Measurements from ENCODE around the gene HDAC4.

Gene HDAC4

DNA sequence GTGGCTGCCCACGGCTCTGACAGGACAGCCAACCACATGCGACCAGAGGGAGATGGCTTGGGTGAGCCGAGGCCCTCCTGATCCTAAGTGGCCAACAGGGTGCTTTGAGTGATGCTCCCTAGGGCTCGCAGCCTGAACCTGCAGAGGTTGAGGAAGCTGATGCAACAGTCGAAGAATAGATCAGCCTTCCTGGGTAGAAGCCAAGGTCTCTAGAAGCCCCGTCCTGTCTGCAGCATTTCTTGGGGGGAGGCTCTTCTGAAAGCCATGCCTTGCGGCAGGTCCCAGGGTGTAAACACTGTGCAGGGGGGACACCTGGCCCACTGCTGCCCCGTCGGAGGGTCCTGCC lies 136.4 kb downstream of the HDAC4 start:
- no peaks in the 10 kb centered on the region for H3K9me3 ChIP-seq (replicated peaks; ENCODE audit: low read length)
- no peak overlapping the region for H3K4me3 ChIP-seq (ENCODE audit: low read length)
- no peaks in the 10 kb centered on the region for H3K36me3 ChIP-seq (ENCODE audit: insufficient read depth, low read length)
- no peak overlapping the region for H3K9ac ChIP-seq (ENCODE audit: low read depth, low read length)
- no peak overlapping the region for H3K4me2 ChIP-seq (ENCODE audit: low read length)
- H3K27me3 ChIP-seq (ENCODE audit: control insufficient read depth, insufficient read depth, low read length): no peaks in the 10 kb centered on the region
- peaks cover 34% of the 10 kb centered on the region for H3K4me1 ChIP-seq (ENCODE audit: control insufficient read depth, insufficient read depth, low read length)

DNA sequence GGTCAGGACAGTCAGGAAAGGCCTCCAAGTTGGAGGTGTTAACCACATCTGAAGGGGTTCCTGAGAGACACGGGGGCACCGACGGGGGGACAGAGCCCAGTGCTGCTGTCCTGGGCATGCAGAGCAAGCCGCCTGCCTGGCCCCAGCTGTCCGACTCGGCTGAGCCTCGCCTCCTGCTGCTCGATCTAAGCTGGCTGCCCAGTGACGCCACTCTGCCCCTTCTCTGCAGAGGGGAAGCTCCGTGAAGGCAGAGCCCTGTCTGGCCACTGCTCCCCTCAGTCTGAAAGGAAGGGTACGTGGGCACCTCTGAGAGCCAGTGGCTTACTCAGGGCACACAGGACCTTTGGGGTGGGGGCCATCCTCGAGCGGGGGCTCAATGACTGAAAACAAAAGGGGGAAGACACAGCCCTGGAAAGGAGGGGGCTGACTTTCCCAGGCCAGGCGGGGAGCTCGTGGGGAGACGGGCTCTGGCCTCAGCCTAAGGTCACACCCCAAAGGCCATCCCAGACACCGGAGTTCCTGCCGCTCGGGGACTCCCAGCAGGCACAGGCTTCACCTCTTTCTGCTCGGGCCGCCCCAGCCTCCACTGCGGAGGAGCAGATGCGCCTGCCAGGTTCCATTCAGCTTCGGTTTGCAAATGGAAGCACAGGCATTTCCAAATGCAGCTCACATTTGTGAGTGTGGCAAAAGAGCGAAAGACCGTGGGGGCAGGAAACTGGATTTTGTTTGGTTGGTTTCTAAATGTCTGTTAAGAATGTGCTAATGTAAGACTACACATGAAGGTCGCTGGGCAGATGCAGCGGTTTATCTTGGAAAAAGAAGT lies 136.9 kb downstream of the HDAC4 start:
- H3K4me2 ChIP-seq (ENCODE audit: low read length): no peak overlapping the region
- H3K4me3 ChIP-seq (ENCODE audit: low read length): no peak overlapping the region
- H3K36me3 ChIP-seq (ENCODE audit: insufficient read depth, low read length): no peaks in the 10 kb centered on the region
- H3K4me1 ChIP-seq (ENCODE audit: control insufficient read depth, insufficient read depth, low read length): peaks cover 34% of the 10 kb centered on the region
- no peak overlapping the region for H3K9ac ChIP-seq (ENCODE audit: low read depth, low read length)
- no peaks in the 10 kb centered on the region for H3K9me3 ChIP-seq (replicated peaks; ENCODE audit: low read length)
- H3K27me3 ChIP-seq (ENCODE audit: control insufficient read depth, insufficient read depth, low read length): no peaks in the 10 kb centered on the region

DNA sequence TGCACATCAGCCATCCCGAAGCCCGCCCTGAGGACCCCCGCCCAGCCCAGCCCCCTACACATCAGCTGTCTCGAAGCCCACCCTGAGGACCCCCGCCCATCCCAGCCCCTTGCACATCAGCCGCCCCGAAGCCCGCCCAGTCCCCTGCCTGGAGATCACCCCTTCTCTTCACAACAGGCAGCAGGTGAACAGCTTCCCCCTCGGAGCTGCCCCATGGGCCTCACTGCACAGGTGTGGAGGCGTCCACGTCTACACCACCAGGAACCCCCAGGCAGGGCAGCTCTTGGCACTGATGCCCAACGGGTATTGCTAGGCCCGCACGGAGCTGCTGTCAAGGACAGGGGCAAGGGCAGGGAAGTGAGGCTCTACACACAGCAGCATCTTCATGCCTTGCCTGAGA lies 137.6 kb downstream of the HDAC4 start:
- H3K36me3 ChIP-seq (ENCODE audit: insufficient read depth, low read length): no peaks in the 10 kb centered on the region
- H3K4me3 ChIP-seq (ENCODE audit: low read length): no peak overlapping the region
- H3K9me3 ChIP-seq (replicated peaks; ENCODE audit: low read length): no peaks in the 10 kb centered on the region
- H3K4me2 ChIP-seq (ENCODE audit: low read length): no peak overlapping the region
- H3K27me3 ChIP-seq (ENCODE audit: control insufficient read depth, insufficient read depth, low read length): no peaks in the 10 kb centered on the region
- H3K9ac ChIP-seq (ENCODE audit: low read depth, low read length): no peak overlapping the region
- peaks cover 31% of the 10 kb centered on the region for H3K4me1 ChIP-seq (ENCODE audit: control insufficient read depth, insufficient read depth, low read length)

DNA sequence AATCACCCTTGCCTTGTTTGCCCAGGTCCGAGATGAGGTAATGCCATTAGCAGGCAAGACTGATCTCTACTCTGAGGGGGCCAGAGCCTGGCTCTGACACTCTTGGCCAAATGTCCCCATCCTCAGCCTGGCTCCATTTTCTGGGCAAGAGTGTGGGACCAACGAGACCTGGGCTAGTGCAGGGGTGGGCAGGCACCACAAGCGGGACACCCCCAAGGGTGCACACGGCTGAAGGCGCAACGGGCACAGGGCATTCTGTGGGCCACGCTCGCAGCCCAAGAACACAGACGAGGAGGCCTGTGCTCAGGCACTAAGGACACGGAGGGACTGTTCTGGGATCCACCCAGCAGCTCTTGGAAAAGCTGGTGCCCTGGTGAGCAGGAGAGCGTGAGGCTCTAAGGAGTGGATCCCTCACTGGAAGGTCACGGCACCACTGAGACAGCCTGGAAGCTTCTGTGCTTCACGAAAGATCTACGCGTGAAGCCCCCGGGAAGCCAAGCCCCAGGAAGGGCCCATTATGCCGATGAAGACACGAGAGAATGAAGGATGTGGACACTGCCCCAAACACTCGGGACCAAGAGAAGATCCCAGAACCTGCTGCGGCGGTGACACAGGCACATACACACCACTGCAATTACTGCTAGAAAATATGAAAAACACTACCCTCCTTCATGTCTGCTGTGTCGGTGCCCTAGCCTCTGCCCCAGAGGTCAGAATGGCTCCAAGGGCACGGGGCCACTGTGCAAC lies 138.2 kb downstream of the HDAC4 start:
- no peak overlapping the region for H3K4me3 ChIP-seq (ENCODE audit: low read length)
- H3K9me3 ChIP-seq (replicated peaks; ENCODE audit: low read length): no peaks in the 10 kb centered on the region
- peaks cover 27% of the 10 kb centered on the region for H3K4me1 ChIP-seq (ENCODE audit: control insufficient read depth, insufficient read depth, low read length)
- no peaks in the 10 kb centered on the region for H3K27me3 ChIP-seq (ENCODE audit: control insufficient read depth, insufficient read depth, low read length)
- no peak overlapping the region for H3K9ac ChIP-seq (ENCODE audit: low read depth, low read length)
- no peaks in the 10 kb centered on the region for H3K36me3 ChIP-seq (ENCODE audit: insufficient read depth, low read length)
- H3K4me2 ChIP-seq (ENCODE audit: low read length): no peak overlapping the region

DNA sequence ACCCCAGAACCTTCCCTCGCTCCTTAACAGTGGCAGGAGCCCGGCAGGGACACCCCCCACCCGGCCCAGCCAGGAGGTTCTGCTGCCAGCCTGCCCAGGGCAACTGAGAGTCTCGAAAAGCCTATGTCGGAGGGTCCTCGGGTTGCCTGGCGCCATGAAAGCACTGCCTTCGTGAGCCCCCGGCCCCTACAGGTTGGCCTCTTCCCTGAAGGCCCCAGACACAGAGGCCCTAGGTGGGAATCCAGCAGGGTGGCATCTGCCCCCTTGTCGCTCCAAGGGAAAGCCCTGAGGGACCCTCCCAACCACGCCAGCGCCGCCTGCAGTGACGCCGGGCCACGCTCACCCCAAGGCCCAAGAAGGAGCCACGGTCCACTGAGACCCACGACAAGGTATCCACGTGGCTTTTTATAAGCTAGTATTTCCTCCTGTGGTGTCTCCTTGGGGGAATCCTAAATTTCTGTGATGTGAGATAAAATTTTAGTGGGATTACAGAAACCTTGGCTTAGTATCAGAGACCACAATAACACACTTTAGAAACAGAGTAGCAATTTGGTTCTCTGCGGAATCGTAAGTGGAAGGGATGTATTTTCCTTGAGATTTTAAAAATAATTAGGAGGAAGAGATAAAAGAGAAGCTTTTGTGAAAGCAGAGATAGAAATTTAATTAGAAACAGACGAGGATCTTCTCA lies 138.9 kb downstream of the HDAC4 start:
- no peaks in the 10 kb centered on the region for H3K36me3 ChIP-seq (ENCODE audit: insufficient read depth, low read length)
- H3K9ac ChIP-seq (ENCODE audit: low read depth, low read length): no peak overlapping the region
- no peak overlapping the region for H3K4me3 ChIP-seq (ENCODE audit: low read length)
- H3K9me3 ChIP-seq (replicated peaks; ENCODE audit: low read length): no peaks in the 10 kb centered on the region
- H3K4me2 ChIP-seq (ENCODE audit: low read length): no peak overlapping the region
- no peaks in the 10 kb centered on the region for H3K27me3 ChIP-seq (ENCODE audit: control insufficient read depth, insufficient read depth, low read length)
- H3K4me1 ChIP-seq (ENCODE audit: control insufficient read depth, insufficient read depth, low read length): peaks cover 25% of the 10 kb centered on the region

DNA sequence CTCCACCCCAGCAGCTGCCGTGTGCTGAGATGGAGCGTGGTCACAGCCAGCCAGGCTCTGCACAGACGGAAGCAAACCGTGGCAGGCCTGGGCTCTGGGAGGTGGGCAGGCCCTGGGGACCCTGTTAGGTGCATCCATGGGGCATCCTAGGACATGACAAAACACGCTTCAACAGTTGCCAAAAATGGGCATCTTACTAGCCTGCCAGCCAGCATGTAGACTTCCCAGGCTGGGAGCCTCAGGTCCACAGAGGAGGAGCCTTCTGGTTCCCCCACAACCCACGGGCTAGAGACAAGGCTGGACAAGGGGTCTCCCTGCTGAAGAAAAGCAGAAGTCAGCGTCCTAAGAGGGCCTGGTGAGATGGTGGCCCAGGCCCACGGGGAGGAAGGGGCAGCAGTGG lies 139.5 kb downstream of the HDAC4 start:
- Histone ChIP-seq H3K36me3 (ENCODE audit: insufficient read depth, low read length) (no peaks in the 10 kb centered on the region), H3K9me3 (replicated peaks; ENCODE audit: low read length) (no peaks in the 10 kb centered on the region), H3K4me1 (ENCODE audit: control insufficient read depth, insufficient read depth, low read length) (peaks cover 22% of the 10 kb centered on the region), H3K27me3 (ENCODE audit: control insufficient read depth, insufficient read depth, low read length) (no peaks in the 10 kb centered on the region), H3K4me2 (ENCODE audit: low read length) (no peak overlapping the region), H3K4me3 (ENCODE audit: low read length) (no peak overlapping the region), H3K9ac (ENCODE audit: low read depth, low read length) (no peak overlapping the region)

DNA sequence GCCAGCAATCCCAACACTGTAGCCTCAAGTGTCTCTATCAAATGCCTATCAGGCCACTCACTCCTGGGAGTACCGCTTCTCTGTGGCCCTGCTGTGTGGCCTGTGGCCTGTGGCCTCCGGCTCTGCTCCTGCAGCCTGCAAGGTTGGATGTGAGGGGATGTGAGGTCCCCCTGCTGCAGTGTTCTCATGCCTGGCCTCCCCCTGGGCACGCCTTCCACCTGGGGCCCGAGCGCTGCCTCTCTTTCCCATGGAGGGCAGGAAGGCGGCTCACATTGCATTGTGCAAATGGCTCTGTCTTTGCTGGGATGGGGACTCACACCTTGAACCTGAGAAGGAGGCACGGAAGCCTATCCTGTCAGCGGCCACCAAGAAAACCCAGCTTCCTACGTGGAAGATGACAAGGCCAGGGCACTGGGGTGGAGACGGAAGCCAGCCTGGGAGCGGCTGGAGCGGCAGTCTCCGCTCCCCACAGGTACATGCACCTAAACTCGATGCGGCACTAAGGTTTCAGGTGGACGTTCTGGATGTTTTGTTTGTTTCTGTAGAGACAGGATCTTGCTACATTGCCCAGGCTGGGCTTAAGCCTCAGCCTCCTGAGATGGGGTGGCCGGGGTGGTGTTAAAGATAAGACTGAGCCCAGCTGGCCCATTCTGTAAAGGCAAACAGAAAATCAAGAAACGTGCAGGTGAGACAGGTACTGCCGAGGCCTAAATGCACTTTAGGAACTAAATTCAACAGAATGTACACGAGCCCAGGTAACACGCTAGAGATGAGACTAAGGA lies 140.1 kb downstream of the HDAC4 start:
- Histone ChIP-seq H3K27me3 (ENCODE audit: control insufficient read depth, insufficient read depth, low read length) (no peaks in the 10 kb centered on the region), H3K4me3 (ENCODE audit: low read length) (no peak overlapping the region), H3K4me2 (ENCODE audit: low read length) (no peak overlapping the region), H3K9me3 (replicated peaks; ENCODE audit: low read length) (no peaks in the 10 kb centered on the region), H3K36me3 (ENCODE audit: insufficient read depth, low read length) (no peaks in the 10 kb centered on the region), H3K4me1 (ENCODE audit: control insufficient read depth, insufficient read depth, low read length) (peaks cover 21% of the 10 kb centered on the region), H3K9ac (ENCODE audit: low read depth, low read length) (no peak overlapping the region)

DNA sequence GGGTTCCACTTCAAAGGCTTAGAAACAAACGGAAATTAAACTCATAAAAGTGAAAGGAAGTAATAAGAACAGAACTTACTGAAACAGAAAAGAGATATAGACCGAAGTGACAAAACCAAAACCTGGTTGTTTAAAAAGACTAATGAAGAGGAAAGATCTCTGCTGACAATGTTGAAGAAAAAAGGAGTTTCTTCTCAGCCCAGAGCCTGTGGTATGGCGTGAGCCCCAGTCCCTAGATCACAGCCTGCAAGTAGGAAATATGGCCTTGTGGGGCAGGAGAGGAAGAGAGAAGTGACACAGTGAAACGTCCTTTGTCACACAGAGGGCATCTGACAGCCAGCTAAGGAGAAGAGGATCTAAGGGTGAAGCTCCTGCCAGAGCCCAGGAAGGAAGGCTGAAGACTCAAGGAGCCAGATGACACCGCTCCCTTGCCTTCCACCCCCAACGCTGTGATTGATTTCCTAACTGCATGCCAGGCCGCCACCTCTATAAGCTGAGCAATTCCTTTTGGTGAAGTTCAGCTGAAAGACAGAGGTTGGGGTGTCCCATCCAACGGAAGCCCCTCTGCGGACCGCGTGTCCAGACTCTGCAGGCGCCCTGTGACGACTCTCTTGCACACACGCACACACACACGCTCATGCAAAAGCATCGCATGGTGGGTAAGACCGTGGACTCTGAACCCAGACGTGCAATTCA lies 141.1 kb downstream of the HDAC4 start:
- no peaks in the 10 kb centered on the region for H3K36me3 ChIP-seq (ENCODE audit: insufficient read depth, low read length)
- peaks cover 11% of the 10 kb centered on the region for H3K4me1 ChIP-seq (ENCODE audit: control insufficient read depth, insufficient read depth, low read length)
- H3K27me3 ChIP-seq (ENCODE audit: control insufficient read depth, insufficient read depth, low read length): no peaks in the 10 kb centered on the region
- H3K9me3 ChIP-seq (replicated peaks; ENCODE audit: low read length): no peaks in the 10 kb centered on the region
- H3K4me2 ChIP-seq (ENCODE audit: low read length): no peak overlapping the region
- H3K9ac ChIP-seq (ENCODE audit: low read depth, low read length): no peak overlapping the region
- H3K4me3 ChIP-seq (ENCODE audit: low read length): no peak overlapping the region

DNA sequence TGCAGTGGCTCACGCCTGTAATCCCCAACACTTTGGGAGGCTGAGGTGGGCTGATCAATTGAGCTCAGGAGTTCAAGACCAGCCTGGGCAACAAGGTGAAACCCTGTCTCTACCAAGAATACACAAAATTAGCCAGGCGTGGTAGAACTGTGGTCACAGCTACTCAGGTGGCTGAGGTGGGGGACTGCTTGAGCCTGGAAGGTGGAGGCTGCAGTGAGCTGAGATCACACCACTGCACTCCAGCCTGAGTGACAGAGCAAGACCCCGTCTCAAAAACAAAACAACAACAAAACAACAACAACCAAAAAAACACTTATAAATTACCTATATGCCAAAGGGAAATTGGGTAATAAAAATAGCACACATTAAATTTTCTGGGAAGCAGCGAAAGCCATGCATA lies 141.6 kb downstream of the HDAC4 start:
- no peaks in the 10 kb centered on the region for H3K36me3 ChIP-seq (ENCODE audit: insufficient read depth, low read length)
- no peak overlapping the region for H3K9ac ChIP-seq (ENCODE audit: low read depth, low read length)
- H3K27me3 ChIP-seq (ENCODE audit: control insufficient read depth, insufficient read depth, low read length): no peaks in the 10 kb centered on the region
- no peak overlapping the region for H3K4me3 ChIP-seq (ENCODE audit: low read length)
- H3K9me3 ChIP-seq (replicated peaks; ENCODE audit: low read length): no peaks in the 10 kb centered on the region
- peaks cover 7% of the 10 kb centered on the region for H3K4me1 ChIP-seq (ENCODE audit: control insufficient read depth, insufficient read depth, low read length)
- no peak overlapping the region for H3K4me2 ChIP-seq (ENCODE audit: low read length)

DNA sequence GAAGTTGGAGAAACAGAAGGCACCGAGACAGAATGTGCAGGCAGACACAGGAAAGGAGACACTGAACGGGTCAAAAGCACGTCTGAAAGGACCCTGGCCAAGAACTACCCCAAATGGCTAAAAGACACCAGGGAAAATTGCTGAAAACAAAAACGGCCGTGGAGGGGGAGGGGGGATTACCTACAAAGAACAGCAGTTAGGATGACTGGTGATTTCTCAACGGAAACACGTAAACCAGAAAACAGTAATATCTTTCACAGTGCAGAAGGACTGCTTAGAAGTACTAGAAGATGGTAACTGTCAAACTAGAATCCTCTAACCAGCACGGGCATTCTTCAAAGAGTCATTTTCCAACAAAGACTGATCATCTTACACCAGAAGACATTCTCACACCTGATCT lies 142.6 kb downstream of the HDAC4 start:
- Histone ChIP-seq H3K4me1 (ENCODE audit: control insufficient read depth, insufficient read depth, low read length) (peaks cover 8% of the 10 kb centered on the region), H3K4me3 (ENCODE audit: low read length) (no peak overlapping the region), H3K36me3 (ENCODE audit: insufficient read depth, low read length) (no peaks in the 10 kb centered on the region), H3K9me3 (replicated peaks; ENCODE audit: low read length) (no peaks in the 10 kb centered on the region), H3K9ac (ENCODE audit: low read depth, low read length) (no peak overlapping the region), H3K4me2 (ENCODE audit: low read length) (no peak overlapping the region), H3K27me3 (ENCODE audit: control insufficient read depth, insufficient read depth, low read length) (no peaks in the 10 kb centered on the region)

DNA sequence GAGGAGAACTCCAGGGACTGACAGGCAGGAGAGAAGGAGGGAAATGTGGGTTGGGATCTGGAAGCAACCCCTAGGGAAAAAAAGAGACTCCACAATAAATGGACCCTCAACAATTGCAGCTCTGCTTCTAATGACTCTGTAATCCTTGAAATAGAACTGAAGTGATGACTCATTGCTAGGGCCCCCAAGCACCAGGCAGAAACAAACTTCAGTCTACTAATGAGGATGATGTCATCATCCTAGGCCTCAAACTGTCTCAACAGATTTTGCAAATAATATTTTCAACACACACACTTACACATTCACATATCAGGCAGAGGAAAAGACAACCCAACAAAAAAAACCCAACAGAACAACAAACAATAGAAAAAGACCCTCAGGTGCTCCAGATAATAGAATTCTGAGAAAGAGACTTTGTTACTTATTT lies 143.3 kb downstream of the HDAC4 start:
- Histone ChIP-seq H3K4me3 (ENCODE audit: low read length) (no peak overlapping the region), H3K9me3 (replicated peaks; ENCODE audit: low read length) (no peaks in the 10 kb centered on the region), H3K9ac (ENCODE audit: low read depth, low read length) (no peak overlapping the region), H3K27me3 (ENCODE audit: control insufficient read depth, insufficient read depth, low read length) (no peaks in the 10 kb centered on the region), H3K4me1 (ENCODE audit: control insufficient read depth, insufficient read depth, low read length) (peaks cover 15% of the 10 kb centered on the region), H3K4me2 (ENCODE audit: low read length) (no peak overlapping the region), H3K36me3 (ENCODE audit: insufficient read depth, low read length) (no peaks in the 10 kb centered on the region)

Measured in skeletal muscle satellite cell (primary cell).